Colonic mucosa (tissue), 4 donors: Measurements from ENCODE around the gene THSD7A. TPM values are rescaled to one million over a fixed set of nuclear protein-coding genes. Genes with fewer than 3 reads are reported as not detected.

Experiments
- DNase-seq: peaks from one replicate; pipeline ENCODE4 v3.0.0-alpha.2; 2020
- H3K27ac ChIP-seq: fragments of 200-600 bp; one replicate; pipeline ENCODE4 v1.8.0; 2021
- H3K27me3 ChIP-seq: fragments of 200-600 bp; one replicate; pipeline ENCODE4 v1.8.0; 2021
- H3K36me3 ChIP-seq: fragments of 200-600 bp; one replicate; pipeline ENCODE4 v1.8.0; 2021
- H3K4me1 ChIP-seq: fragments of 200-600 bp; one replicate; pipeline ENCODE4 v1.8.0; 2021; ENCODE audit warnings: mild to moderate bottlenecking
- H3K4me3 ChIP-seq: fragments of 200-600 bp; one replicate; pipeline ENCODE4 v1.8.0; 2021
- H3K9ac ChIP-seq, 2 donors: one replicate each; pipeline ENCODE4 v1.7.0; 2013; ENCODE audit warnings: control low read depth in 2 of 2, low read depth in 2 of 2, low read length in 2 of 2
- H3K9me3 ChIP-seq: fragments of 200-600 bp; one replicate; pipeline ENCODE4 v1.8.0; 2021
- intact Hi-C: fragments of 100-400 bp; cut with DNase I; formaldehyde crosslinking; loops from one replicate; pipeline ENCODE4 v1.14.1; 2022
- total RNA-seq, 2 donors: library from RNA; stranded (reverse); fragmentation: NEBNext Ultra II Directional in 1 of 2; extraction: Animal tissue kit (Norgen Biotek cat#: 25700) in 1 of 2; gene quantifications; one replicate each; pipeline ENCODE4 v1.2.1, GENCODE V29; 2021
- TF ChIP-seq, protein P1 (sequence below): fragments of 200-600 bp; IDR thresholded peaks from one replicate; pipeline ENCODE4 v1.8.0; 2022; ENCODE audit warnings: antibody characterized with exemption, mild to moderate bottlenecking
- donor health status: healthy.
- donor health status: DM: no; HTN: no; CAD: no.
- donor health status: DM: no; HTN: no; CAD: no.

THSD7A gene
- total RNA-seq, 2 donors from 2014 or later = 2.1 to 2.3 TPM

- no peaks in the 10 kb centered on the region for H3K27me3 ChIP-seq
- H3K9me3 ChIP-seq = no peaks in the 10 kb centered on the region
- no peaks in the 10 kb centered on the region for H3K4me1 ChIP-seq
- no peak overlapping the region for H3K4me3 ChIP-seq
- TF ChIP-seq, protein P1, sequence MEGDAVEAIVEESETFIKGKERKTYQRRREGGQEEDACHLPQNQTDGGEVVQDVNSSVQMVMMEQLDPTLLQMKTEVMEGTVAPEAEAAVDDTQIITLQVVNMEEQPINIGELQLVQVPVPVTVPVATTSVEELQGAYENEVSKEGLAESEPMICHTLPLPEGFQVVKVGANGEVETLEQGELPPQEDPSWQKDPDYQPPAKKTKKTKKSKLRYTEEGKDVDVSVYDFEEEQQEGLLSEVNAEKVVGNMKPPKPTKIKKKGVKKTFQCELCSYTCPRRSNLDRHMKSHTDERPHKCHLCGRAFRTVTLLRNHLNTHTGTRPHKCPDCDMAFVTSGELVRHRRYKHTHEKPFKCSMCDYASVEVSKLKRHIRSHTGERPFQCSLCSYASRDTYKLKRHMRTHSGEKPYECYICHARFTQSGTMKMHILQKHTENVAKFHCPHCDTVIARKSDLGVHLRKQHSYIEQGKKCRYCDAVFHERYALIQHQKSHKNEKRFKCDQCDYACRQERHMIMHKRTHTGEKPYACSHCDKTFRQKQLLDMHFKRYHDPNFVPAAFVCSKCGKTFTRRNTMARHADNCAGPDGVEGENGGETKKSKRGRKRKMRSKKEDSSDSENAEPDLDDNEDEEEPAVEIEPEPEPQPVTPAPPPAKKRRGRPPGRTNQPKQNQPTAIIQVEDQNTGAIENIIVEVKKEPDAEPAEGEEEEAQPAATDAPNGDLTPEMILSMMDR = no peak
- intact Hi-C loops = no loop called here
- no peak overlapping the region for H3K9ac ChIP-seq
- no peak overlapping the region for H3K27ac ChIP-seq
- H3K36me3 ChIP-seq = no peaks in the 10 kb centered on the region
- no peak for DNase-seq
Observed at GRCh38 chr7:11792166-11792565, 39.8 kb downstream of the THSD7A start.

DNA sequence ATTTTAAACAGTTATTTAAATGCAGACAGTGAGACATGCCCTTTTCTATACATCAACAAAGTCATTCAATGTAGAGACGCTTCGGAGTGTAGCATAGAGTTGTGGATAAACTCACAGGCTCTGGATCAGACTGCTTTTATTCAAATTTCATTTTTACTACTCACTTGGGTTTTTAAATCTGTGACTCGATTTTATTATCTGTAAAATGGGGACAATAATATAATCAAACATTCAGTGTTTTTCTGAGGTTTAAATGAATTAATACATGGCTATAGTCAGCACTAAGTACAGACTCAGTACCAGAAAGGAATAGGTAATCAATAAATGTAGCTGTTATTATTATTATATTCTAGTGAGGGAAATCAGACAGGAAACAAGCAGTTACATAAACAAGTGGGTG, 43.4 kb downstream of the THSD7A start:
- no peaks in the 10 kb centered on the region for H3K4me1 ChIP-seq
- H3K27ac ChIP-seq = no peak overlapping the region
- H3K4me3 ChIP-seq = no peak overlapping the region
- no peak for DNase-seq
- no peak overlapping the region for H3K9ac ChIP-seq
- no peaks in the 10 kb centered on the region for H3K36me3 ChIP-seq
- no peaks in the 10 kb centered on the region for H3K27me3 ChIP-seq
- TF ChIP-seq, protein P1 = no peak
- no peaks in the 10 kb centered on the region for H3K9me3 ChIP-seq
- intact Hi-C loops = no loop called here

- no peaks in the 10 kb centered on the region for H3K27me3 ChIP-seq
- no peak overlapping the region for H3K4me3 ChIP-seq
- TF ChIP-seq, protein P1 = no peak
- no peak overlapping the region for H3K27ac ChIP-seq
- H3K36me3 ChIP-seq = no peaks in the 10 kb centered on the region
- no peak overlapping the region for H3K9ac ChIP-seq
- intact Hi-C loops = loop anchor here (2.0 kb wide), 1 partner anchor 39 kb away; no protein-coding TSS in a partner anchor
- H3K9me3 ChIP-seq = no peaks in the 10 kb centered on the region
- DNase-seq = no peak
- no peaks in the 10 kb centered on the region for H3K4me1 ChIP-seq
Observed at GRCh38 chr7:11787534-11787933, 44.5 kb downstream of the THSD7A start.

- no peaks in the 10 kb centered on the region for H3K27me3 ChIP-seq
- H3K27ac ChIP-seq = no peak overlapping the region
- TF ChIP-seq, protein P1 = no peak
- DNase-seq = no peak
- H3K4me1 ChIP-seq = no peaks in the 10 kb centered on the region
- H3K9me3 ChIP-seq = no peaks in the 10 kb centered on the region
- H3K4me3 ChIP-seq = no peak overlapping the region
- H3K9ac ChIP-seq = no peak overlapping the region
- no peaks in the 10 kb centered on the region for H3K36me3 ChIP-seq
- intact Hi-C loops = loop anchor here (2.0 kb wide), 1 partner anchor 37 kb away; no protein-coding TSS in a partner anchor
Observed at GRCh38 chr7:11786186-11786585, 45.8 kb downstream of the THSD7A start.

- Histone ChIP-seq H3K27me3 (no peaks in the 10 kb centered on the region), H3K4me1 (no peaks in the 10 kb centered on the region), H3K9ac (no peak overlapping the region), H3K27ac (no peak overlapping the region), H3K4me3 (no peak overlapping the region), H3K36me3 (no peaks in the 10 kb centered on the region), H3K9me3 (no peaks in the 10 kb centered on the region)
- TF ChIP-seq, protein P1 = no peak
- intact Hi-C loops = no loop called here
- DNase-seq = no peak
Observed at GRCh38 chr7:11784769-11785536, 47.0 kb downstream of the THSD7A start.
